Activated CD4-positive, alpha-beta T cell treated with anti-CD3 and anti-CD28 coated beads, Interleukin-2, Interleukin-6, amounts not matched to agents 100 ng/mL and 50 ng/mL, durations not matched to agents 16 hours and 8 hours (primary cell): ENCODE data around the gene AKAP6.

Source experiments
- DNase-seq: peaks from one replicate; pipeline ENCODE4 v3.0.0-alpha.2; 2020

AKAP6 gene

DNA sequence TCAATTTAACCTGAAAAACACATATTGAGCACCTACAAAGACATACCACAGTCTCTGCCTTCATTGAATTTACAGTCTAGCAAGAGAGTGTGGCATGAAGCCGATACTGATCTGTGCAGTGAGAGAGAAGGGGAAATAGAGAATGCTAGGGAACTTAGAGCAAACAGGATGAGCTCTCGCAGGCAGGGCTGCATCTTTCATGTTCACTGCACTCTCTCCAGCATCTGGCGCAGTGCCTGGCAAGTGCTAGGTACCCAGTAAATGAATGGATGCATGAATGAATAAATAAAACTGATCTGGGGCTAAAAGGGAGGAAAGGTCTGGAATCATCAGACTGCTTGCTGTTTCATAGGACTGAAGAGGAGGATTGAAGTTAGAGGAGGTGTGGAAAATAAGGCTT is 353.1 kb downstream of the AKAP6 start:
- no peak for DNase-seq

GRCh38 chr14:32683679-32684078 is 354.6 kb downstream of the AKAP6 start:
- no peak for DNase-seq

GRCh38 chr14:32688941-32689340 is 359.8 kb downstream of the AKAP6 start:
- DNase-seq = no peak

GRCh38 chr14:32692441-32692840 is 363.3 kb downstream of the AKAP6 start:
- no peak for DNase-seq

DNA sequence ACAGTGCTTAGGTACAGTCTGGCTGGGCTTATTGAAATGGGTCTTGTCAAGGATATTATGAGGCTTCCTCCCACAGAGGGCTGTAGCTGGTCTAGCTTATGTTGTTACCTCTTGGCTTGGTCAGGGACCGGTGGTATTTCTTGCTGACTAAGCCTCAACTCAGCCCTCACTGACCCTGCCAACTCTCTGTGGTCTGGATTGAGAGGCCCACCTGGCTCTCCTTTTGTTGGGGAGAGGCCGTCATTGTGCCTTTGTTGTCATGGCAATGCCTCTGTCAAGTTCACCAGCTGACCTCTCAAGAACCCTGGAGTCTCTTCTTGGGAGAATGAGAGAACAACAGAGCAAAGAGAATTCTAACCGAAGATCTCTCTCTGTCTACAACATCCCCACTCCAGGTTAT is 364.0 kb downstream of the AKAP6 start:
- no peak for DNase-seq

- no peak for DNase-seq
Observed at GRCh38 chr14:32694795-32695449, 365.8 kb downstream of the AKAP6 start.

- no peak for DNase-seq
Observed at GRCh38 chr14:32696325-32697091, 367.4 kb downstream of the AKAP6 start.

- DNase-seq = no peak
Observed at GRCh38 chr14:32697114-32697513, 368.0 kb downstream of the AKAP6 start.

DNA sequence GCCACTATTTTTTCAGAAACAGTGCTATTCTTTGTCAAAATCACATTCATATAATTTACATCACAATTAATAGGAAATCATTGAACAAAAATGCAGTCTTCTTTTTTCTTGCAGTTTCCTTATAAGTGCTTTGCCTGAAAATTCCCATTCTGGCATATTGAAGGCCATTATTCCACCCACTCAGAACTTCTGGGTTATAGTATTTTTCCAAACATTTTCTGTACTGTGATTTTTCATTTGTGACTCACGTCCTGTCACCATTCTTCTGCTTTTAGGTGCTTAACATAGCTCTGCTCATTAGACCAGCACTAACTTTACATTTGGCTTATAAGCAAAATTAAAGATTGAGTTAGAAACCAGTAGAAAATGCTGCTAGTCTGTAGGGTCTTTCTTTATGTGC is 368.6 kb downstream of the AKAP6 start:
- DNase-seq = no peak

DNA sequence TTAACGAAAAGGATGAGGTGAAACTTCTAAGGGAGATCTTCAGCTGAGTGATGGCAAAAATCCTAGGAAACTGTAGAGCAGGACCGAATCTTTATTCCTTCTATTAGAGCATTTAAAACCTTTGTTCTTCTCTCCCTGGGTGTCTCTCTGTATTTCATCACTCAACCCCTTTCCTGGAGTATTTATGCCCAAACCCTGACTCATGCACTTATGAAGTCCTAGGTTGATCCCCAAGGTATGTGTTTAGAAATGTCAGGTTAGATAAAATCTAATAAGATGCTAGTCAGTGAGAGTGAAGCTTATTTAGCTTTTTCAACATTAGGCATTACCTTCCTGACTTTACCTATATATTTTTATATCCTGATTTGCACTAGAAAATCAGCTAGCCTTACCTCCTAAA is 369.7 kb downstream of the AKAP6 start:
- DNase-seq = no peak

DNA sequence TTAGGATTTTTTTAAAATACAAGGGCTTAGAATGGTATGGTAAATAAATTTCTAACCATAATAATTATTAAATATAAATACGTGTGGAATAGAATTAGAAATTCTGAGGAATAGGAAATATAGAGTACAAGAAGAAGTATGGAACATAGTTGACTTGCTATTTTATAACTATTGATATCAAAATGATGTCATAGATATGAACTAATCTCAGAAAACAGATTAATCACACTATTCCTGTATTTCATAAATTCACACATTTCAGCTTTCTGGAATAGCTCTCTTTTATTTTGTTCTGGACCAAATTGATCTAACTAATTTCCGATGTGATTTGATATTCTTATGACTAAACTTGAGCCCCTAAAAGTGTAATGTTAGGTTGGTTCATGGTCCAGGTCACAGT is 372.4 kb downstream of the AKAP6 start:
- DNase-seq = no peak

- no peak for DNase-seq
Observed at GRCh38 chr14:32702088-32702487, 373.0 kb downstream of the AKAP6 start.

DNA sequence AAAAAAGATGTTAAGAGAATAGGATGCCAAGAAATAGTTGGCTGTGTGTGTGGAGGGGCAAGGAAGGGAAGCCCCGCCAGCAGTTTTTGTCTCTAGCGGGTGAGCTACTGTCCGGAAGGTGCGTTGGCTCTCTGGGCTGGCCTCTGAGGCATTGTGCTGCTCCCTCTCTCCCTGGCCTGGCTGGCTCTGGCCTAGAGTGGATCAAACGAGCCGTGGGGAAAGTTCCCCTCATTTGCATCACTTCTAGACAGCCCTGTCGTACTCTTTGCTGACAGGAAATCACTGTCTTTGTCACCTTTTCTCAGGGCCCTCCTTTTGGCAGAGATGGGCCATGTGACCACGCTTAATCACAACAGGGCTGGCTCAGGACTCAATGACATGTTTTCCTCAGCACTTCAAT is 373.5 kb downstream of the AKAP6 start:
- no peak for DNase-seq

GRCh38 chr14:32703183-32703621 is 374.1 kb downstream of the AKAP6 start:
- no peak for DNase-seq

DNA sequence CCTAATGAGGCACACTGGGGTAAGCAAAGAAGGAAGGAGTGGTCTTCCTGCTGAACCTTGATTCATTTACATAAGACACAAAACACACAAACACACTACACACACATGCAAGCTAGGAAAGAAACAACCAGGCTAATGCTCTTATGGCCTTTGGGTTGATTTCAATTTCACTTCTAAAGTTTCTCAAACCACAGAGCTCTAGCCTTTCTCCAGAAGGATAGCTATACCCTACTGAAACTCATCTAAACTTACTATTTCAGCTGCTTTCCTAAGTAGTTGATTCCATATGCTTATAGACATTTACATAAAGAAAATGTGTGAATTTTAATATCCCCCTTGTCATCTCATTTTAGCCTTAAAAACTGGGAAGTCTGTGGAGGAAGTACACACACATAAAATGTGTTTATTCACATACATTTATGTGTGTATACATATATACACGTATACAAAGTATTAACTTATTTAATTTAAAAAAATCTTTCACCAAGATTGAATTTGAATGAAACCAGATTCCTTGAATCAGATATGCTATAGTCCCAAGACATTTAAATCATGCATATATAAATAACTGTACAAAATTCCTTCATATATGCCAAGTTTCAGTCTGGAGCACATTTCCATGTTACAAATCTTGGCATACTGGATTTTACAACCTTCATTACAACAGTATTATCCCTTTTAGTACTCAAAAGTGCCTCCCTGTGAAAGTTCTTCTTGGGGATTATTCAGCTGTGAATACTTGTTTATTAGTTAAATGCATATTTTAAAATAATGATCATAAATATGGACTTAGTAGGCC is 377.8 kb downstream of the AKAP6 start:
- no peak for DNase-seq

DNA sequence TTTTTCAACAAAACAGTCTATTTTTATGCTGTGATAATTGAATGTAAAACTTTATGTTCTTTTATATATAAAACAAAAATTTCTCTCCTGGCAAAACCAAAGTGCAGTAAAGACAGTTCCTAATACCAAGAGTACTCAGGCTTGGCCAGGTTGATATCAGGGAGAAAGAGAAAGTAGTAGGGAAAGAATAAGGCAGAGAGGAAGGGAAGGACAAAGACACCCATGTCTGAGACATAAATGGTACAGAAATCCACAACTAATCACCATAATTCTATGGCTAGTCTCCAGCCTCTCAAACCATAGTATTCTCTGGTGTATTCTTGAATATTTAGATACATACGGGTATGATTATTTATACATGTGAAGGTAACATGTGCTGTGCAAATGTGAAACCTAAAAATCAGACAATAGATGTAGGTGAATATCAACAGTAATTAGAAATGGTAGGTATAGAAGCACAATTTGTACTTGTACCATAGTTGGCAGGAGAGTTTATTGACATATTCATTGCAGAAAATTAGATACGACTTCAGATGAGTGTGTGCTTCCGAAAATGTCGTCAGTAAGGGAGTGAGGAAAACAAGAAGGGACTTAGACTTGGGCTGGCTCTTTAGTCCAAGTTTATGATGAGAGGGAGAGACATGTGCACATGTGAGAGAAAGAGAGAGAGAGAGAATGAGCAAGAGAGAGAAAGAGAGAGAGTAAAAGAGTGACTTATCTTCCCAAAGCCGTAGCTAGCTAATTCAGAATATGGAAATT is 378.8 kb downstream of the AKAP6 start:
- DNase-seq = no peak

DNA sequence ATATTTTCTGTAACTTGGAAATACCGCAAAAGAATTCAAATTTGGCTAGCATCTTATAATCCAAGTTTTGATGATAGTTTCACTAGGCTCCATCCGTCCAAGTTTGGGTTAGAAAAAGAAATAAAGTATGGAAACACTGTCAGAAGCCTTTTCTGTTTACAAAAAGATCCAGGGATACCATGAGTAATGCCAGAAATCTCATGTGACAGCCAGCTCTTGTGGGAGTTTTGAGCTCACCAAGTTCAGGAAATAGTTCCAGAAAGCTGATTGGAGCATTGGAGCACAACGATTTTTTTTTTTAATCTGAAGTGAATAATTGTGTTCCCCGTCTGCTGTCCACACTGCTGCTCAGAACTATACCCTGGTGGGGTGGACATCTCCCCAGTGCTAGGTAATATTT is 379.9 kb downstream of the AKAP6 start:
- no peak for DNase-seq

DNA sequence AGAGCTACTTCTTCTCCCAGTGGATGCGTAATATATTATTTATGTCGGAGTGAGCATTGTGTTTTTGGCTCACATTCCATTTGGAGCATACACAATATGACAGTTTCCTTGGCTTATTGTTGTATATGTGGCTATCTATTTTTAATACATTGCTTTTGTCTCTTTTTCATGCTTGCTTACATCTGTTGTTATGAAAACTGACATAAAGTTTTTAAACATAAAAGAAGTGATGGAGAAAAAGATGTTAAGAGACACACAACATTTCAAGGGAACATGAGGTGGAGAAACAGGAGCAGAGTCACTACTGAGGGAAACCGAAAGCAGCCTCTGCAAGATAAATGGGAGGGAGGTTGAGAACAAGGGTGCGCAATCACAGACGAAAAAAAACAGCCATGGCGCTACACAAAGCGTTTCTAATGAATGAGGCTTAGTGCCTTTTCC is 381.2 kb downstream of the AKAP6 start:
- no peak for DNase-seq

DNA sequence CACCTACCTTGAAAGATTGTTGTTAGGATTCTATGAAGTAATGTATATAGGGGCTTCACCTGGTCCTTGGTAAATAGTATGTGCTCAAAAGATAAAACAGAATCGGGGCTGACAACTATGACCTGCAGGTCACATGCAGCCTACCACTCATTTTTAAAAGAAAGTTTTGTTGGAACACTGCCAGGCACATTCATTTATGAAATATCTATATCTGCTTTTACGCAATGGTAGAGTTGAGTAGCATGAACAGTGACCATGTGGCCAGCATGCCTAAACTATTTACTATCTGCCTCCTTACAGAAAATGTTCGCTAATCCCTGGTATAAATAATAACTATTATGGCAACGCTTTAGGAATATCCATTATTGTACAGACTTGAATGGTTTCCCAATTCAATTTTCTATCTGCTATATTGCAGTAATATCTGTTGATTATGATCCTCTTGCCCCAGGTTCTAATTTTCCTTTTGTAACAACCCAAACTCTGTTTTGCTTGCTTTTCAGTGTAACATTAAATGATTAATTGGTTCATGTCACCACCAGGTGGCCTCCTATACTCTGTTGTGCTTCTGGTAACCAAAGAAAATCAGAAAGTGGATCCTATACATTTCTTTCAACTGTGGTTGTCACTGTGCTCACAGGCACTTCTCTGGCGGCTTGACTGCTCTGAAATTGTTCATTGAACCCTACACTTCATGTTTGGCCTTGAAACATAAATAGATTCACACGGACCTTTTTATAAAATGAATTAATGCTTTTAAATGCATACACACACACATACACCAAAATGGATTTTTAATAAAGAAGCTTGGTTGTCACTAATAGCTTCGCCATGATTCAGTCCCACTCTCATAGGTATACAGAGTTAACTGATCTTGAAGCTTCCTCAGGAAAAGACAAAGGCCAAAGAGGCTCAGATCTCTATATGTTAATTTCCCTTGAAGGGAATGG is 381.9 kb downstream of the AKAP6 start:
- DNase-seq = peak; percentile 34

GRCh38 chr14:32713856-32714255 is 384.8 kb downstream of the AKAP6 start:
- DNase-seq = no peak

GRCh38 chr14:32719601-32720000 is 390.5 kb downstream of the AKAP6 start:
- no peak for DNase-seq

DNA sequence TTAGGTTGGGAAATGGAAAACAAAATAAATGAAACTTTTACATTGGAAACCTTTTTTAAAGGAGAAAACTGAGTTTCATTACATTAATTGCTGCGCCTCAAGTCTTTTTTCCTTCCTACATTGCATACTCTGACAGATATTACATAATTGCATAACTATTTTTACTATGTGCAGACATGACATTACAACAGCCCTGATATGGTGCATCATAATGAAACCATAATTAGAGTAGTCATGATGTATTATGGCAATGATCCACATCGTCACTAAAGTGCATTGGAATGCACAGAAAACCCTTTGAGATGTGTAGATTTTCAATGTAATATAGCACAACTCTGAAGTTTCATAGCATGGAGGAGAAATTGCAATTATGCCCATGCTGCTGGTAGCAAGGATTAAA is 391.8 kb downstream of the AKAP6 start:
- DNase-seq = no peak
